ENCODE results near the gene HNRNPA3.
"Not testable (repeated sequence)": the region's sequence is repeated elsewhere in the genome, so short reads cannot be mapped to it uniquely, and the experiment has no call there.

HNRNPA3 gene

GRCh38 chr2:177195194-177195593, 17.4 kb upstream of the HNRNPA3 start:
- no peak overlapping the region for H3K4me2 ChIP-seq
- TF ChIP-seq CTCF (conservative IDR thresholded peaks at IDR 0.05; ENCODE audit: low read depth, low read length): no peak
- peaks cover 19% of the 10 kb centered on the region for H3K4me1 ChIP-seq (ENCODE audit: low read depth, poor library complexity, severe bottlenecking)
- H4K20me1 ChIP-seq (ENCODE audit: insufficient read depth): no peaks in the 10 kb centered on the region
- no peaks in the 10 kb centered on the region for H3K36me3 ChIP-seq (ENCODE audit: insufficient read depth)
- H2AFZ ChIP-seq (ENCODE audit: low read depth): no peak overlapping the region
- H3K27ac ChIP-seq: no peak overlapping the region
- no peak overlapping the region for H3K4me3 ChIP-seq (IDR thresholded peaks at IDR 0.05; ENCODE audit: insufficient read depth, low read depth, low read length)
- no peak overlapping the region for H3K9ac ChIP-seq
- no peaks in the 10 kb centered on the region for H3K27me3 ChIP-seq (ENCODE audit: insufficient read depth, low read depth)
- H3K79me2 ChIP-seq (ENCODE audit: insufficient read depth, low read depth): no peaks in the 10 kb centered on the region

- not testable (repeated sequence) for H3K4me2 ChIP-seq; H3K4me1 ChIP-seq (ENCODE audit: low read depth, poor library complexity, severe bottlenecking); H3K4me3 ChIP-seq (IDR thresholded peaks at IDR 0.05; ENCODE audit: insufficient read depth, low read depth, low read length); H3K27me3 ChIP-seq (ENCODE audit: insufficient read depth, low read depth); H4K20me1 ChIP-seq (ENCODE audit: insufficient read depth); H3K36me3 ChIP-seq (ENCODE audit: insufficient read depth); H3K27ac ChIP-seq; H3K79me2 ChIP-seq (ENCODE audit: insufficient read depth, low read depth); H3K9ac ChIP-seq; H2AFZ ChIP-seq (ENCODE audit: low read depth)
These were observed 12.2 kb upstream of the HNRNPA3 start for GRCh38 chr2:177200419-177200818.

GRCh38 chr2:177201919-177202346, 10.7 kb upstream of the HNRNPA3 start:
- Histone ChIP-seq H3K4me3 (IDR thresholded peaks at IDR 0.05; ENCODE audit: insufficient read depth, low read depth, low read length) (no peak overlapping the region), H4K20me1 (ENCODE audit: insufficient read depth) (no peaks in the 10 kb centered on the region), H2AFZ (ENCODE audit: low read depth) (no peak overlapping the region), H3K36me3 (ENCODE audit: insufficient read depth) (no peaks in the 10 kb centered on the region), H3K4me1 (ENCODE audit: low read depth, poor library complexity, severe bottlenecking) (peaks cover 4% of the 10 kb centered on the region), H3K4me2 (no peak overlapping the region), H3K9ac (no peak overlapping the region), H3K79me2 (ENCODE audit: insufficient read depth, low read depth) (no peaks in the 10 kb centered on the region), H3K27me3 (ENCODE audit: insufficient read depth, low read depth) (no peaks in the 10 kb centered on the region), H3K27ac (no peak overlapping the region)
- TF ChIP-seq CTCF (conservative IDR thresholded peaks at IDR 0.05; ENCODE audit: low read depth, low read length): no peak

- Histone ChIP-seq H3K79me2 (ENCODE audit: insufficient read depth, low read depth) (no peaks in the 10 kb centered on the region), H3K27me3 (ENCODE audit: insufficient read depth, low read depth) (no peaks in the 10 kb centered on the region), H3K9ac (no peak overlapping the region), H4K20me1 (ENCODE audit: insufficient read depth) (no peaks in the 10 kb centered on the region), H2AFZ (ENCODE audit: low read depth) (no peak overlapping the region), H3K4me1 (ENCODE audit: low read depth, poor library complexity, severe bottlenecking) (peaks cover 18% of the 10 kb centered on the region), H3K4me2 (no peak overlapping the region), H3K27ac (no peak overlapping the region), H3K4me3 (IDR thresholded peaks at IDR 0.05; ENCODE audit: insufficient read depth, low read depth, low read length) (no peak overlapping the region), H3K36me3 (ENCODE audit: insufficient read depth) (no peaks in the 10 kb centered on the region)
- TF ChIP-seq CTCF (conservative IDR thresholded peaks at IDR 0.05; ENCODE audit: low read depth, low read length): no peak
These were observed 8.2 kb upstream of the HNRNPA3 start for GRCh38 chr2:177204417-177204816.

GRCh38 chr2:177207101-177207500, 5.5 kb upstream of the HNRNPA3 start:
- H3K9ac ChIP-seq: no peak overlapping the region
- H3K27ac ChIP-seq: no peak overlapping the region
- H3K27me3 ChIP-seq (ENCODE audit: insufficient read depth, low read depth): no peaks in the 10 kb centered on the region
- H3K4me3 ChIP-seq (IDR thresholded peaks at IDR 0.05; ENCODE audit: insufficient read depth, low read depth, low read length): no peak overlapping the region
- no peaks in the 10 kb centered on the region for H3K36me3 ChIP-seq (ENCODE audit: insufficient read depth)
- no peak overlapping the region for H2AFZ ChIP-seq (ENCODE audit: low read depth)
- H3K4me1 ChIP-seq (ENCODE audit: low read depth, poor library complexity, severe bottlenecking): peaks cover 28% of the 10 kb centered on the region
- no peaks in the 10 kb centered on the region; the same call in 1 of the 2 replicates for H3K79me2 ChIP-seq (ENCODE audit: insufficient read depth, low read depth)
- no peak for TF ChIP-seq CTCF (conservative IDR thresholded peaks at IDR 0.05; ENCODE audit: low read depth, low read length)
- H3K4me2 ChIP-seq: peak overlapping the region; percentile 24; the same call in 1 of the 2 replicates
- no peaks in the 10 kb centered on the region for H4K20me1 ChIP-seq (ENCODE audit: insufficient read depth)
